Smooth muscle cell of trachea (primary cell): ENCODE data around the gene BLOC1S1. TPM values are rescaled to one million over a fixed set of nuclear protein-coding genes. Genes with fewer than 3 reads are reported as not detected.

Source experiments
- total RNA-seq: library from RNA; depleted of rRNA; stranded (reverse); fragments of >200 nt; gene quantifications from 2 replicates; pipeline ENCODE4 v1.2.1, GENCODE V29; 2014

BLOC1S1 gene
- total RNA-seq = 62.9 and 118 TPM in 2 replicates

GRCh38 chr12:55715833-55716581, at the start of gene BLOC1S1:
Gene BLOC1S1 (plus strand): TSS chr12:55716046. CDS start chr12:55716052, 6 bp downstream.

GRCh38 chr12:55707841-55708694, 7.8 kb upstream of the BLOC1S1 start, which contains the start of gene ITGA7:
Gene ITGA7 (minus strand): TSS chr12:55707904. CDS start chr12:55707682, 222 bp downstream.

GRCh38 chr12:55720071-55720564, 4.3 kb downstream of the BLOC1S1 start, which contains the start of gene RDH5:
Gene RDH5 (plus strand): TSS chr12:55720393. CDS start chr12:55721185, 792 bp downstream.

GRCh38 chr12:55728939-55729818, 13.3 kb downstream of the BLOC1S1 start, which contains the start of gene CD63:
Gene CD63 (minus strand): TSS chr12:55729009. CDS start chr12:55728341, 668 bp downstream.

GRCh38 chr12:55742719-55743405, 27.0 kb downstream of the BLOC1S1 start, which contains the start of gene GDF11:
Gene GDF11 (plus strand): TSS chr12:55743122. CDS start chr12:55743317, 195 bp downstream.

Other genes starting within 250 kb of the BLOC1S1 start
- gene OR6C70, start 245.9 kb upstream of the BLOC1S1 start, total RNA-seq = not detected in 2 replicates
- gene OR6C68, start 223.7 kb upstream of the BLOC1S1 start, total RNA-seq = not detected in 2 replicates
- not detected in 2 replicates for gene OR6C4, start 166.4 kb upstream of the BLOC1S1 start, total RNA-seq
- not detected in 2 replicates for gene OR2AP1, start 143.6 kb upstream of the BLOC1S1 start, total RNA-seq
- gene OR10P1, start 79.2 kb upstream of the BLOC1S1 start, total RNA-seq = not detected in 2 replicates
- 55.0 and 68.8 TPM in 2 replicates for gene ITGA7, start 8.1 kb upstream of the BLOC1S1 start, total RNA-seq
- 36.7 and 58.9 TPM in 2 replicates for gene RDH5, start 4.3 kb downstream of the BLOC1S1 start, total RNA-seq
- 2,880 and 3,412 TPM in 2 replicates for gene CD63, start 13.0 kb downstream of the BLOC1S1 start, total RNA-seq
- 10.2 and 18.4 TPM in 2 replicates for gene GDF11, start 27.1 kb downstream of the BLOC1S1 start, total RNA-seq
- gene SARNP, start 101.7 kb downstream of the BLOC1S1 start, total RNA-seq = 63.2 and 108 TPM in 2 replicates
- gene ORMDL2, start 102.0 kb downstream of the BLOC1S1 start, total RNA-seq = 12.2 and 24.9 TPM in 2 replicates
- 72.8 and 74.6 TPM in 2 replicates for gene DNAJC14, start 113.5 kb downstream of the BLOC1S1 start, total RNA-seq
- gene MMP19, start 126.9 kb downstream of the BLOC1S1 start, total RNA-seq = 8.4 and 12.1 TPM in 2 replicates
- gene PYM1, start 211.8 kb downstream of the BLOC1S1 start, total RNA-seq = 34.2 and 36.5 TPM in 2 replicates
- 68.6 and 74.2 TPM in 2 replicates for gene DGKA, start 215.1 kb downstream of the BLOC1S1 start, total RNA-seq
- 0.33 and 1.6 TPM in 2 replicates for gene PMEL, start 250.0 kb downstream of the BLOC1S1 start, total RNA-seq